Lung (tissue), 12 donors: ENCODE data around the gene TAS2R9. TPM values are rescaled to one million over a fixed set of nuclear protein-coding genes. Genes with fewer than 3 reads are reported as not detected.
A peak's percentile ranks its signal among the peaks of the same experiment; 100 is the strongest.

Experiments used
- ATAC-seq: fragments of 200-7000 bp; cut with Tn5 transposase; one replicate; pipeline ENCODE4 v1.9.1; 2020; ENCODE audit warnings: moderate number of reproducible peaks; ENCODE audit not compliant: insufficient read depth, low FRiP score
- DNase-seq, 3 donors: peaks; one replicate each; pipeline ENCODE4 v3.0.0-alpha.2; 2013 to 2017
- H3K27ac ChIP-seq, 2 donors: one replicate each; pipeline ENCODE4 v1.5.1; 2013; ENCODE audit warnings: mild to moderate bottlenecking in 2 of 2, moderate library complexity in 2 of 2, control low read depth in 1 of 2, inconsistent platforms in 1 of 2, low read depth in 1 of 2, low read length in 1 of 2
- H3K27me3 ChIP-seq, 3 donors: one replicate each; pipeline ENCODE4 v1.5.1; 2013; ENCODE audit warnings: low read length in 2 of 3; ENCODE audit not compliant: control insufficient read depth in 3 of 3, insufficient read depth in 3 of 3
- H3K36me3 ChIP-seq, 4 donors: one replicate each; pipeline ENCODE4 v1.5.1; 2013; ENCODE audit warnings: low read length in 4 of 4, mild to moderate bottlenecking in 1 of 4, moderate library complexity in 1 of 4; ENCODE audit not compliant: control insufficient read depth in 4 of 4, insufficient read depth in 4 of 4
- H3K4me1 ChIP-seq, 5 donors: one replicate each; pipeline ENCODE4 v1.5.1; 2013; ENCODE audit warnings: low read length in 5 of 5, mild to moderate bottlenecking in 2 of 5, moderate library complexity in 1 of 5; ENCODE audit not compliant: control insufficient read depth in 5 of 5, insufficient read depth in 5 of 5
- H3K4me3 ChIP-seq: one replicate; pipeline ENCODE4 v1.5.1; 2013; ENCODE audit warnings: mild to moderate bottlenecking, control low read depth, moderate library complexity
- H3K9ac ChIP-seq, 2 donors: one replicate each; pipeline ENCODE4 v1.5.1; 2013; ENCODE audit warnings: low read length in 2 of 2, control low read depth in 1 of 2; ENCODE audit not compliant: insufficient read depth in 1 of 2
- H3K9me3 ChIP-seq, 4 donors: one replicate each; pipeline ENCODE4 v1.5.1; 2013; ENCODE audit warnings: low read length in 3 of 4, mild to moderate bottlenecking in 1 of 4, moderate library complexity in 1 of 4; ENCODE audit not compliant: control insufficient read depth in 4 of 4, insufficient read depth in 3 of 4
- WGBS, 2 donors: extraction: QIAGEN DNeasy Blood & Tissue Kit; methylation state at CpG; one replicate each; pipeline ENCODE4 v1.1.7; 2013; 5-methylcytosine and 5-hydroxymethylcytosine counted together
- polyA plus RNA-seq, 2 donors: library from polyadenylated mRNA; stranded (reverse); fragments of 200-250 nt; gene quantifications; one replicate each; pipeline ENCODE4 v1.2.1, GENCODE V29; 2013
- total RNA-seq, 2 donors: library from RNA; depleted of rRNA in 1 of 2; stranded (reverse); fragments of >200 nt in 1 of 2; gene quantifications; one replicate each; pipeline ENCODE4 v1.2.1, GENCODE V29; 2014 to 2021
- TF ChIP-seq, protein P1 (sequence below): IDR thresholded peaks from 2 replicates; pipeline ENCODE4 v1.5.1; 2012; ENCODE audit warnings: mild to moderate bottlenecking; ENCODE audit errors: control extremely low read depth, extremely low read depth
- donor health status: control.
- donor health status: control.
- donor health status: Bipolar disorder and iron deficiency.
- donor health status: healthy.
- donor health status: DM: yes; HTN: yes; CAD: no.

The TAS2R9 gene
- total and polyA plus RNA-seq, 4 donors: not detected

DNA sequence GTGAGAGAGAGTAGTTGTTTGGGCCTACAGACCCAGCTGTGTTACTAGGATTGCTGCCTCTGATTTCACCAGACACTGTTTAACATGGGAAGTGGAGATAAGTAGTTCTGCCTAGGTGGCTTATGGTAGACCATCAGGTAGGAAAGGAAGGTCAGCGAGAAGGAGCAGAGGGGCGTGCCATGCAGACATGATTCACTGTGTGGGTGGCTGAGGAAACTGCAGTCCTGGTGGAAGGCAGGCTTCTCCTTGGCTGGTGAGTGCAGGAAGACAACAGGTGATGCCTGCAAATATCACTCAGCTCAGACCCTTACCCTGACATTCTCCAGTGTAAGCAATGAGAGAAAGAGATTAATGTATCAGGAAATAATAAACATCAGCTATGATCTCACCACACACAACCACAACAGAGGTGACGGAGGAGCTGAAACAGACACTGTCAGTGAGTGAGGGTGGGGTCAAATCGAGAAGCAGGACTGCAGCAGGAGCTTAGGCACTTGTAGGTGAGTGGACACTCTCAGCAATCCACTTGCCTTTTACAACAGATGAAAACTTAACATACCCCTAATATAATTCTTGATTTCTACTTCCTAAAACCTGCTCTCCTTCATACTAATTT is 41.4 kb upstream of the TAS2R9 start:
- Histone ChIP-seq H3K4me1 (peaks cover 0 to 2% (median 0%) of the 10 kb centered on the region in 5 donors), H3K27me3 (no peaks in the 10 kb centered on the region), H3K9me3 (peaks cover 0 to 6% (median under 1%) of the 10 kb centered on the region in 4 donors), H3K9ac (no peak overlapping the region), H3K36me3 (peaks cover 0 to 9% (median 3%) of the 10 kb centered on the region in 4 donors), H3K27ac (no peak overlapping the region), H3K4me3 (no peak overlapping the region)
- 86 to 92% methylated on average over 4 of the region's 4 CpGs for WGBS, 2 donors
- DNase-seq (no peak), ATAC-seq (no peak)
- TF ChIP-seq, protein P1, sequence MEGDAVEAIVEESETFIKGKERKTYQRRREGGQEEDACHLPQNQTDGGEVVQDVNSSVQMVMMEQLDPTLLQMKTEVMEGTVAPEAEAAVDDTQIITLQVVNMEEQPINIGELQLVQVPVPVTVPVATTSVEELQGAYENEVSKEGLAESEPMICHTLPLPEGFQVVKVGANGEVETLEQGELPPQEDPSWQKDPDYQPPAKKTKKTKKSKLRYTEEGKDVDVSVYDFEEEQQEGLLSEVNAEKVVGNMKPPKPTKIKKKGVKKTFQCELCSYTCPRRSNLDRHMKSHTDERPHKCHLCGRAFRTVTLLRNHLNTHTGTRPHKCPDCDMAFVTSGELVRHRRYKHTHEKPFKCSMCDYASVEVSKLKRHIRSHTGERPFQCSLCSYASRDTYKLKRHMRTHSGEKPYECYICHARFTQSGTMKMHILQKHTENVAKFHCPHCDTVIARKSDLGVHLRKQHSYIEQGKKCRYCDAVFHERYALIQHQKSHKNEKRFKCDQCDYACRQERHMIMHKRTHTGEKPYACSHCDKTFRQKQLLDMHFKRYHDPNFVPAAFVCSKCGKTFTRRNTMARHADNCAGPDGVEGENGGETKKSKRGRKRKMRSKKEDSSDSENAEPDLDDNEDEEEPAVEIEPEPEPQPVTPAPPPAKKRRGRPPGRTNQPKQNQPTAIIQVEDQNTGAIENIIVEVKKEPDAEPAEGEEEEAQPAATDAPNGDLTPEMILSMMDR: no peak

DNA sequence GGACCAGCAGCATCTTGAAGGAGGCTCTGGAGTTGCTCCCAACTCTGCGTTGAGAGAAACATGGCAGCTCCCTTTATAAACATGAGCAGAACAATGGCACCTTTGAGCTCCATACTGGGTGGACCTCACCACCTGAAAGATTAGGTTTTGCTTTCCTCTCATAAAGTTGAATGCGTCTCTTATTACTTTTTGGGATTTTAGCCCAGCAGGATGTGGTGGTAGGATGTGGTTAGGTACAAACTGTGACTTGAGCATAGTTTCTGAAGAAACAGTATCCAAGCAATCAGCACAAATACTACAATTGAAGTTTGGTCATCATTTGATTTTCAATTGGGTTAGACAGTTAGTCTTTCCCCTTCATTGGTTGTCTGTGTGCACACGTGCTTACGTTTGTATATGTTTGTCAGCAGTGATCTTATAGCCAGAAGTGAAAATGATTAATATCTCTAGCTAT is 39.5 kb upstream of the TAS2R9 start, which contains the start of gene PRR4:
Gene PRR4 (minus strand): TSS at position 51 of the 454 bp plus-strand sequence. CDS start 38 bp downstream, at position 13.
- TF ChIP-seq, protein P1: no peak
- ATAC-seq: no peak
- DNase-seq: no peak

DNA sequence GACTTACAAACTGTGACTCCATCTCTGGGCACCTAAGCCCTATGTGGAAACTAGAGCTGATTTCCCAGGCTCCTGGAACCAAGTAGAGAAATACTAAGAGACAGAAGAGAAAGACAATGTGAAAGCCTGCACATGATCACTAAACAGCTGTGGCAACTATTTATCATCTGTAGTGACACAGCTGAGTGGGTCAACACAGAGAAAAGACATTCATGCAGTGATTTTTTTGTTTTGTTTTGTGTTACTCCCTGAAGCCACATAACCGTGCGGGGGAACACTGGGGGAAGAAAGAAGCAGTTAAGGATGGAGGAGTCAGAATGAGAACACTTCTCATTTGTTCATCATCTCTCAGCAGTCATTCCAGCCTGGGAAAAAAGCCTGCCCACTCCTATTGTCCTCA is 37.8 kb upstream of the TAS2R9 start:
- Histone ChIP-seq H3K27ac (no peak overlapping the region), H3K36me3 (peaks cover 0 to 12% (median 1%) of the 10 kb centered on the region in 4 donors), H3K27me3 (no peaks in the 10 kb centered on the region), H3K9ac (no peak overlapping the region), H3K4me1 (peaks cover 0 to 2% (median 0%) of the 10 kb centered on the region in 5 donors), H3K9me3 (peaks cover 0 to 3% (median 0%) of the 10 kb centered on the region in 4 donors), H3K4me3 (no peak overlapping the region)
- ATAC-seq: no peak
- TF ChIP-seq, protein P1: no peak
- WGBS, 2 donors: 41 to 67% methylated on average over 2 of the region's 2 CpGs
- DNase-seq: peak in 1 of 3 donors; percentile 6

More for the DNA sequence above, 39.5 kb upstream of the TAS2R9 start, which contains the start of gene PRR4:
- peaks cover 0 to 2% (median 0%) of the 10 kb centered on the region in 5 donors for H3K4me1 ChIP-seq
- 78 to 88% methylated on average over 4 of the region's 4 CpGs for WGBS, 2 donors
- no peak within 1 kb of the TSS for H3K27ac ChIP-seq
- no peaks in the 10 kb centered on the region for H3K9me3 ChIP-seq
- no peak within 1 kb of the TSS for H3K9ac ChIP-seq
- no peak within 1 kb of the TSS for H3K4me3 ChIP-seq
- H3K27me3 ChIP-seq: no peaks in the 10 kb centered on the region
- H3K36me3 ChIP-seq: peaks cover 0 to 9% (median 0%) of the 10 kb centered on the region in 4 donors
